Thoracic aorta (tissue), 2 donors: Measurements from ENCODE around the gene AEBP1. TPM values are rescaled to one million over a fixed set of nuclear protein-coding genes. Genes with fewer than 3 reads are reported as not detected.
A peak's percentile ranks its signal among the peaks of the same experiment; 100 is the strongest.

Experiments used
- ATAC-seq: fragments of 150-250 bp; one replicate; pipeline ENCODE4 v1.8.0; 2017; ENCODE audit warnings: low read depth; ENCODE audit not compliant: insufficient number of reproducible peaks, low FRiP score
- DNase-seq: peaks from one replicate; pipeline ENCODE4 v3.0.0-alpha.2; 2020; ENCODE audit warnings: low spot score
- H3K27ac ChIP-seq, 2 donors: fragments of 200-600 bp; sonication (generic); 1 replicate in 1 of 2; 2 replicates in 1 of 2; pipeline ENCODE4 v1.5.1; 2016; ENCODE audit warnings: mild to moderate bottlenecking in 2 of 2, moderate library complexity in 2 of 2
- H3K27me3 ChIP-seq: fragments of 200-600 bp; sonication (generic); replicated peaks from 2 replicates; pipeline ENCODE4 v1.6.0; 2016; ENCODE audit warnings: mild to moderate bottlenecking; ENCODE audit not compliant: insufficient read depth
- H3K36me3 ChIP-seq: fragments of 200-600 bp; sonication (generic); one replicate; pipeline ENCODE4 v1.5.1; 2016
- H3K4me1 ChIP-seq, 2 donors: fragments of 200-600 bp; sonication (generic); 1 replicate in 1 of 2; 2 replicates in 1 of 2; pipeline versions ENCODE4 v1.5.1 to v1.6.0; 2016; ENCODE audit warnings: low read depth in 2 of 2, mild to moderate bottlenecking in 1 of 2; ENCODE audit not compliant: control insufficient read depth in 1 of 2
- H3K4me3 ChIP-seq: fragments of 200-600 bp; sonication (generic); 2 replicates; pipeline ENCODE4 v1.5.1; 2016; ENCODE audit warnings: mild to moderate bottlenecking
- H3K9me3 ChIP-seq: fragments of 200-600 bp; sonication (generic); 2 replicates; pipeline ENCODE4 v1.5.1; 2016
- CTCF ChIP-seq: fragments of 200-600 bp; sonication (generic); IDR thresholded peaks from one replicate; pipeline ENCODE4 v1.5.1; 2019; ENCODE audit warnings: antibody characterized with exemption
- total RNA-seq, 2 donors: library from RNA; depleted of rRNA; stranded (reverse); fragments of >200 nt; gene quantifications; one replicate each; pipeline versions ENCODE4 v1.1.0 to v1.2.3, GENCODE V29; 2016

The AEBP1 gene
- total RNA-seq, 2 donors from 2014 or later = 1,006 to 1,415 TPM

GRCh38 chr7:44116789-44117666 is 12.9 kb downstream of the AEBP1 start:
- peaks cover 21% of the 10 kb centered on the region for H3K36me3 ChIP-seq
- no peaks in the 10 kb centered on the region for H3K27me3 ChIP-seq
- no peak for ATAC-seq
- no peak overlapping the region for H3K4me3 ChIP-seq
- DNase-seq = no peak
- H3K4me1 ChIP-seq = peaks cover 0 to 33% of the 10 kb centered on the region in 2 donors
- no peak for TF ChIP-seq CTCF
- no peaks in the 10 kb centered on the region for H3K9me3 ChIP-seq
- H3K27ac ChIP-seq = no peak overlapping the region

- H3K4me3 ChIP-seq = no peak overlapping the region
- no peak for TF ChIP-seq CTCF
- DNase-seq (no peak), ATAC-seq (no peak)
- H3K36me3 ChIP-seq = peaks cover 12% of the 10 kb centered on the region
- H3K9me3 ChIP-seq = no peaks in the 10 kb centered on the region
- no peak overlapping the region for H3K27ac ChIP-seq
- no peaks in the 10 kb centered on the region for H3K27me3 ChIP-seq
- peaks cover 8 to 32% of the 10 kb centered on the region in 2 donors for H3K4me1 ChIP-seq
Measured at GRCh38 chr7:44117801-44118429, 13.8 kb downstream of the AEBP1 start.

GRCh38 chr7:44119829-44120380 is 15.8 kb downstream of the AEBP1 start:
- no peak for DNase-seq
- Histone ChIP-seq H3K27me3 (no peaks in the 10 kb centered on the region), H3K9me3 (no peaks in the 10 kb centered on the region), H3K4me3 (no peak overlapping the region), H3K27ac (no peak overlapping the region), H3K4me1 (peaks cover 8 to 22% of the 10 kb centered on the region in 2 donors), H3K36me3 (no peaks in the 10 kb centered on the region)
- ATAC-seq = no peak
- no peak for TF ChIP-seq CTCF

- no peak overlapping the region for H3K4me3 ChIP-seq
- H3K27me3 ChIP-seq = no peaks in the 10 kb centered on the region
- no peak for TF ChIP-seq CTCF
- H3K4me1 ChIP-seq = peaks cover 8 to 20% of the 10 kb centered on the region in 2 donors
- H3K9me3 ChIP-seq = no peaks in the 10 kb centered on the region
- H3K36me3 ChIP-seq = no peaks in the 10 kb centered on the region
- no peak overlapping the region for H3K27ac ChIP-seq
- DNase-seq (no peak), ATAC-seq (no peak)
Measured at GRCh38 chr7:44120395-44120794, 16.2 kb downstream of the AEBP1 start.

- Histone ChIP-seq H3K27ac (peak overlapping the region; percentile 63 to 68), H3K36me3 (no peaks in the 10 kb centered on the region), H3K4me1 (peaks cover 8 to 20% of the 10 kb centered on the region in 2 donors), H3K9me3 (no peaks in the 10 kb centered on the region), H3K4me3 (no peak overlapping the region), H3K27me3 (no peaks in the 10 kb centered on the region)
- ATAC-seq (no peak), DNase-seq (no peak)
- no peak for TF ChIP-seq CTCF
Measured at GRCh38 chr7:44121761-44122420, 17.7 kb downstream of the AEBP1 start.
